GM12872 (cell line): ENCODE data around the gene PRR29.
A peak's percentile ranks its signal among the peaks of the same experiment; 100 is the strongest.

Source experiments
- CTCF ChIP-seq: IDR thresholded peaks from 3 replicates; pipeline ENCODE4 v1.5.1; 2011; ENCODE audit warnings: low read depth, mild to moderate bottlenecking, low read length, moderate library complexity; ENCODE audit not compliant: insufficient read depth

The PRR29 gene

GRCh38 chr17:64028874-64029464, 30.8 kb downstream of the PRR29 start:
- TF ChIP-seq CTCF, result peak; percentile 73

GRCh38 chr17:64032081-64032480, 33.9 kb downstream of the PRR29 start:
- no peak for TF ChIP-seq CTCF

GRCh38 chr17:64036198-64036922, 38.2 kb downstream of the PRR29 start:
- TF ChIP-seq CTCF, result peak; percentile 46; the same call in 2 of the 3 replicates

GRCh38 chr17:64037180-64037579, 39.0 kb downstream of the PRR29 start:
- TF ChIP-seq CTCF, result no peak

- no peak for TF ChIP-seq CTCF
These were observed 39.7 kb downstream of the PRR29 start for GRCh38 chr17:64037802-64038201.

GRCh38 chr17:64038331-64039105, 40.4 kb downstream of the PRR29 start:
- TF ChIP-seq CTCF, result no peak

- no peak for TF ChIP-seq CTCF
These were observed 40.9 kb downstream of the PRR29 start for GRCh38 chr17:64039106-64039400.
